PFSK-1 (cell line): ENCODE data around the gene GUCY1A2.

Experiments used
- POLR2AphosphoS5 ChIP-seq: IDR thresholded peaks from 2 replicates; pipeline ENCODE4 v1.6.1; 2012; ENCODE audit warnings: low read depth, mild to moderate bottlenecking, control low read depth, low read length, moderate library complexity
- SIN3A ChIP-seq: IDR thresholded peaks from 2 replicates; pipeline ENCODE4 v1.6.1; 2012; ENCODE audit warnings: mild to moderate bottlenecking, low read length, moderate library complexity, borderline replicate concordance; ENCODE audit not compliant: insufficient read depth
- TAF1 ChIP-seq: IDR thresholded peaks from 2 replicates; pipeline ENCODE4 v1.6.1; 2012; ENCODE audit warnings: low read length, control low read depth, borderline replicate concordance; ENCODE audit not compliant: insufficient read depth
- TF ChIP-seq, protein P1 (sequence below), 2 experiments: IDR thresholded peaks; 2 replicates each; pipeline versions ENCODE4 v1.6.1 to v1.8.0; 2011 to 2012; ENCODE audit warnings: low read depth in 2 of 2, low read length in 2 of 2, control low read depth in 1 of 2, inconsistent platforms in 1 of 2, mild to moderate bottlenecking in 1 of 2, moderate library complexity in 1 of 2; ENCODE audit not compliant: insufficient read depth in 1 of 2

DNA sequence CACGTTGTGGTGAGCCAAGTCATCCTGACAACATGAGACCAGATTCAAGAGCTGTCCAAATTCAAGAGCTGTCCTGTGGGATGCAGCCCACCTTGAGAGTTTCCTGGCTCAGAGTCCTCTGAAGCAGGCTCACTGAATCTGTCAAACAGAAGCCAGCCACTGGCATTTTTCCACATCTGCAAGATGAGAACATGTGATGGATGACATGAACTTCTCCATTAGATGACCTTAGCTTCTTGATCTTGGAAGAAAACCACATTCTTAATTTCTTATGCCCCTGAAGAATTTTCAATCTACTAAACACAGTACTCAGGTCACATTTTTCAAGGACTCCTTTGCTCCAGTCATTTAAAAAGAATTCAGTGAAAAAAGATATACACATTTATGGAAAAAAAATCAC lies 291.0 kb downstream of the GUCY1A2 start:
- no peak for TF ChIP-seq SIN3A
- no peak for TF ChIP-seq POLR2AphosphoS5
- TF ChIP-seq, protein P1, sequence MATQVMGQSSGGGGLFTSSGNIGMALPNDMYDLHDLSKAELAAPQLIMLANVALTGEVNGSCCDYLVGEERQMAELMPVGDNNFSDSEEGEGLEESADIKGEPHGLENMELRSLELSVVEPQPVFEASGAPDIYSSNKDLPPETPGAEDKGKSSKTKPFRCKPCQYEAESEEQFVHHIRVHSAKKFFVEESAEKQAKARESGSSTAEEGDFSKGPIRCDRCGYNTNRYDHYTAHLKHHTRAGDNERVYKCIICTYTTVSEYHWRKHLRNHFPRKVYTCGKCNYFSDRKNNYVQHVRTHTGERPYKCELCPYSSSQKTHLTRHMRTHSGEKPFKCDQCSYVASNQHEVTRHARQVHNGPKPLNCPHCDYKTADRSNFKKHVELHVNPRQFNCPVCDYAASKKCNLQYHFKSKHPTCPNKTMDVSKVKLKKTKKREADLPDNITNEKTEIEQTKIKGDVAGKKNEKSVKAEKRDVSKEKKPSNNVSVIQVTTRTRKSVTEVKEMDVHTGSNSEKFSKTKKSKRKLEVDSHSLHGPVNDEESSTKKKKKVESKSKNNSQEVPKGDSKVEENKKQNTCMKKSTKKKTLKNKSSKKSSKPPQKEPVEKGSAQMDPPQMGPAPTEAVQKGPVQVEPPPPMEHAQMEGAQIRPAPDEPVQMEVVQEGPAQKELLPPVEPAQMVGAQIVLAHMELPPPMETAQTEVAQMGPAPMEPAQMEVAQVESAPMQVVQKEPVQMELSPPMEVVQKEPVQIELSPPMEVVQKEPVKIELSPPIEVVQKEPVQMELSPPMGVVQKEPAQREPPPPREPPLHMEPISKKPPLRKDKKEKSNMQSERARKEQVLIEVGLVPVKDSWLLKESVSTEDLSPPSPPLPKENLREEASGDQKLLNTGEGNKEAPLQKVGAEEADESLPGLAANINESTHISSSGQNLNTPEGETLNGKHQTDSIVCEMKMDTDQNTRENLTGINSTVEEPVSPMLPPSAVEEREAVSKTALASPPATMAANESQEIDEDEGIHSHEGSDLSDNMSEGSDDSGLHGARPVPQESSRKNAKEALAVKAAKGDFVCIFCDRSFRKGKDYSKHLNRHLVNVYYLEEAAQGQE (IDR thresholded peaks at IDR 0.05; ENCODE audit: insufficient read depth in 1 of 2, low read depth in 2 of 2, low read length in 2 of 2): no peak
- TF ChIP-seq TAF1: no peak
